MV-4-11 (cell line): ENCODE measurements around the gene ARHGEF18.

ENCODE experiments used
- DNase-seq: peaks from one replicate; lab custom pipeline; 2025; lab: John Stamatoyannopoulos, UW

The ARHGEF18 gene

GRCh38 chr19:7349231-7349591, 474 bp downstream of the ARHGEF18 start:
- DNase-seq: no peak

DNA sequence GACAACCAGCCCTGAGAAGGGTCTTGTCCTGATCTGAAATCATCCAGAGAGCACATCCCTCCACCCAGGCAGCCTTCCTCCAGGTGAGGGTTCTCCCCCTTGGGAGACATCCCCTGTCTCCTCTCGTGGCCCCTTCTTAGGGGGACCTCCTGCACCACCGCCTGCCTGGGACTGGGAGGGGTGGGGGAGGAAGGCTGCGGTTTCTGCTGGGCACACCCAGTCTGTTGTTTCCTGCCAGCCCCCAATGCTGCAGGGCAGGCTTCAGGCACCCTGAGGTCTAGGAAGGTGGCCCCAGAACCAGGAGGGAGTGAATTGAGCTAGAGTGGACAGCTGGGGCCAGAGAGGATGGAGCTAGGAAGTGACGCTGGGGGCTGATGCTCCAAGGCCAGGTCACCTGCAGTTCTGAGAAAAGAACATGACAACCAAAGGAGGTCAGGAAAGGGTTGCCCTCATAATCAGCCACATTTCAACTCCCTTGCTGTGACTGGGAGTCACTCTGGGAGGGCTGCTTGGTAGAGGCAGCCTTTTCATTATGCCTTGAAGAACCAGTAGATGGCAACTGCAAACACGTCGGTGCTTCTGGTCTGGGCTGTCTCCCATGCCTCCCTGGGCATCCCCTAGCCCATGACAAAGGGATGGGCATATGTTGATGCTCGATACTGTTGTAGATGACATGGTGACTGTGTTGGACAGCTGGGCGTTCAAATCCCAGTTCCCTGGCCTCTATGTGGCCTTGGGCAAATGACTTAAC, 1.4 kb downstream of the ARHGEF18 start:
- DNase-seq: peak; percentile 78

DNA sequence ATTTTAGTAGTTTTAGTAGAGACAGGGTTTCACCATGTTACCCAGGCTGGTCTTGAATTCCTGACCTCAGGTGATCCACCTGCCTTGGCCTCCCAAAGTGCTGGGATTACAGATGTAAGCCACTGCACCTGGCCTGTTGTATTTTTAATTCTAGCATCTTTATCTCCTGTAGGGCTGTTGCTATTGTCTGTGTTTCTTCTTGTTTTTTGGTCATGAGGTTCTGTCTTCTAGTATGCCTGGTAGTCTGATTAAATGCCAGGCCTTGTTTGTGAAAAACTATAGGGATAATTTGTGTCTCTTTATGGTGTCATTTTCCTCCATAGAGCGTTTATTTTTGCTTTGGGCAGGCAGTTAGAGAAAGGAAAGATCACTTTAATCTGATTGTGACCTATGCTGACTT, 3.1 kb downstream of the ARHGEF18 start:
- no peak for DNase-seq

DNA sequence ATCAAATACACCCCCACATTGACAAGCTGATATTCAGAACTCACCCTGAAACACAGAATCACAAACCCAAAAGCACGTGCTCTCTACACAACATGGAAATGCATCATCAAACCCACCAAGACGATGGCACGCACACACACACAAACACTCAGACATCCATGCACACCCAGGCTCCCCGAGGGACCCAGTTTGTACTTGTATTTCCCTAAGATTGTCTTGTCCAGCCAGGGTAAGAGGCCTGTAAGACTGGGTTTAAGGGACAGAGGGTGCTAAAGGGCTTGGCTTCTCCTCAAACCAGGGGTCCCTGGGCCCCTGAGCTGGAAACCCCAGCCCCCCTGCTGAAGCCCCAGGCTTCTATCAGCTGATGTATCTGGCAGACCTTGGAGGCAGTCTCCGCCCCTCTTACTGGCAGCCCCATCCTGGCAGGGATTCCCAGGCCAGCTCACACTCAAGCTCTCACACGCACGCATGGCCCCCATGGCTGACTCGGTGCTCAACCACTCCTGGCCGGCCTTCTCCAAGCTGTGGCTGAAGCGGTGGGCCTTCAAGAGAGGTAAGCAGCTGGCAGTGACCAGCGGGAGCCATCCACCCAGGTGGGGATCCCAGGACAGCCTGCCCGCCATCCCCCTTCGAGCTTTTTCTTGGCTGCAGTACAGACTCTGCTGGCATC, 6.5 kb downstream of the ARHGEF18 start:
- DNase-seq: no peak

GRCh38 chr19:7355871-7356270, 7.1 kb downstream of the ARHGEF18 start:
- no peak for DNase-seq

- no peak for DNase-seq
Measured at GRCh38 chr19:7356899-7357627, 8.3 kb downstream of the ARHGEF18 start.

- DNase-seq: no peak
Measured at GRCh38 chr19:7358102-7358597, 9.4 kb downstream of the ARHGEF18 start.

DNA sequence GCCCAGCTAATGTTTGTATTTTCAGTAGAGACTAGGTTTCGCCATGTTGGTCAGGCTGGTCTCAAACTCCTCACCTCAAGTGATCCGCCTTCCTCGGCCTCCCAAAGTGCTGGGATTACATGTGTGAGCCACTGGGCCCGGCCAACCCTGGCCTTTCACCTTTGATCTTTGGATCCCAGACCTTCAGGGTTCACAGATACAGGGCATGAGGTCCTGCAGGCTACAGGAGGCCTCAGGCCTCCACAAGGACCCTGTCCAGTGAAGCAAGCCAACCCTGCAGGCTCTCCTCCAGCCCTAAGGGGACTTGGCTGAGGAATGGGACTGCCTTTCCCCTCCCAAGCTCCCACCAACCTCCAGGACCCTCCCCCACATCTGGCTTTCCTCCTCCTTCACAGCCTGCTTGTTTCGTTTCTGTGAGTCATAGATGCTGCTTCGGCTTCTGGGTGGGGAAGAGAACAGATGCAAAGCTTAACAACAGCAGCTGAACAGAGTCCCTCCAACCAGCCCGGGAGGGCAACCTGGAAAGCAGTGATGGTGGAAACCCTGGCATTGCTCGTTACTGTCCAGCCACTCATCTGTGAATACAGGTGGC, 11.8 kb downstream of the ARHGEF18 start:
- DNase-seq: peak; percentile 77

- DNase-seq: no peak
Measured at GRCh38 chr19:7363225-7363624, 14.5 kb downstream of the ARHGEF18 start.

DNA sequence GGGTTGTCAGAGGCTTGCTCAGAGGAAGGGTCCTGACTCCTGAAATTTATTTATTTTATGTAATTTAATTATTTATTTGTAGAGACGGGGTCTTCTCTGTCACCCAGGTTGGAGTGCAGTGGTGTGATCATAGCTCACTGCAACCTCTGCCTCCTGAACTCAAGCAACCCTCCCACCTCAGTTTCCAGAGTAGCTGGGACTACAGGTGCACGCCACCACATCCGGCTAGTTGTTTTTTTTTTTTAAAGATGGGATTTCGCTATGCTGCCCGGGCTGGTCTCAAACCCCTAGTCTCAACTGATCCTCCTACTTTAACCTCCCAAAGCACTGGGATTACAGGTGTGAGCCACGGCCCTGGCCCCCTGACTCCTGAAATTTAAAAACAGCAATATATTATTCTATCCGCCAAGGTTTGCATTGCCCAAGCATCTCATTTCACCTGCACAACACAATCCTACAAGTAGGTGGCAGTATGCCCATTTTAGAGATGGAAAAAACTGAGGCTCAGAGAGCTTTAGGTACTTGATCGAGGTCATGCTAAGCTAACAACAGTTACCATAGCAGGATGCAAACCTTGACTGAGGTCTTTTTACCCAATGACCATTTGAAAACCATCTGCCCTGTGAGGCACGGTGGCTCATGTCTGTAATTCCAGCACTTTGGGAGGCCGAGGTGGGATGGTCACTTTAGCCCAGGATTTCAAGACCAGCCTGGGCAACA, 18.1 kb downstream of the ARHGEF18 start:
- peak; percentile 75 for DNase-seq

- DNase-seq: no peak
Measured at GRCh38 chr19:7368456-7368855, 19.7 kb downstream of the ARHGEF18 start.

GRCh38 chr19:7368866-7369265, 20.1 kb downstream of the ARHGEF18 start:
- DNase-seq: peak; percentile 93

- DNase-seq: no peak
Measured at GRCh38 chr19:7370546-7370945, 21.8 kb downstream of the ARHGEF18 start.

DNA sequence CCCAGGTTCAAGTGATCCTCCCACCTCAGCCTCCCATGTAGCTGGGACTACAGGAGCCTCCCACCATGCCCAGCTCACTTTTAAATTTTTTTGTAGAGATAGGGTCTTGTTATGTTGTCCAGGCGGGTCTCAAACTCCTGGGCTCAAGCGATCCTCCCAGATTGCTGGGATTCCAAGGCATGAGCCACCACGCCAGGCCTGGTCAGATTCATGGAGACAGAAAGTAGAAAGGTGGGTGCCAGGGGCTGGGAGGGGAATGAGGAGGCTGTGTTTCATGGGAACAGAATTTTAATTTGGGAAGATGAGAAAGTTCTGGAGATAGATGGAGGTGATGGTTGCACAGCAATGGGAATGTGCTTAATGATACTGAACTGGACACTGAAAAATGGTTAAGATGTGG, 22.3 kb downstream of the ARHGEF18 start:
- no peak for DNase-seq

DNA sequence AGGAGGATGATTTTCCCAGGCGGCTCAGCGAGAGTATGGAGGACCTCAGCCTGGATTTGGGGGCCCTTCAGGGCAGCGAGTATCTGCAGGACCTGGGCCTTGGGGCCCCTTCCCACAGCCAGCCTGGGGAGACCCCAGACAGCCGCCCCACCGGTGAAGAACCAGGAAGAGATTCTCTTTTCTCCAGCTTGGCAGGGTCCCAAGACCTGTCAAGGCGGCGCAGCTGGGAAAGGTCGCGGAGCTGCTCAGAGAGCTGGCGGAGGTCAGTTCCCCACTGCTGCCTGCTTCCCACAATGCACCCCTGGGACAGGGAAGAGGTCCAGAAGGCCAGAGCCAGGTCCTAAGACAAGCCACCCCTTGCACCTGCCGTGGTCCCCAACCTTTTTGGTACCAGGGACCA, 24.1 kb downstream of the ARHGEF18 start:
- no peak for DNase-seq

- DNase-seq: peak; percentile 57
Measured at GRCh38 chr19:7373862-7374261, 25.1 kb downstream of the ARHGEF18 start.

DNA sequence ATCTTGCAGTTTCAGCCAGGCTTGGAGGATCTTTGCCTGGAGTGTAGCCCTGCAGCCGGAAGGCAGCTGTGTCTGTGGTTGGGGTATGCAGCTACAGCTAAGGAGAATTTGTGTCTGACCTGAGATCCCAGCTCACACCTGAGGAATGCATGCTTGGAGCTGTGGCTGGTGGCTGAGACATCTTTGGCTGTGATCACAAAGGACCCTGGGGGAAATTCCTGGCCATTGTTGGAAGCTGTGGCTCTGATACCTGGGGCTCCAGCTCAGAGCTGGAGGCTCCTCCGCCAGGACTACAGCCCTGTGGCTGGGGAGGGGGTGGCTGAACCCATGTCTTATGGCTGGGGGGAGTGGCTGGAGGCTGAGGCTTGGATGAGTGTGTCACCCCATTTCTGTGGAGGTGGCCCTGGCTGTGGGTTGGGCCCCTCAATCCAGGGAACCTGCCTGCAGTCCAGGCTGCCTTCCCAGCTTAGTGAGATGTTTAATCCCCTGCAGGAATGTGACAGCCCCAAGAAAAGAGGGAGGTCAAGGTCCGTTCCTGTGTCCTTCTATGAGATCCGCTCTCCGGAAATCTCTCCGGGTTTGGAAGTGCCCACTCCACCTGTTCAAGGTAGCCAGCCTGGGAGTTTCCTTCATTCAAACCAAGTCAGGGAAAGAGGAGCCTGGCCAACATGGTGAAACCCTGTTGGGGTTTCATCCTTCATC, 27.6 kb downstream of the ARHGEF18 start:
- no peak for DNase-seq

DNA sequence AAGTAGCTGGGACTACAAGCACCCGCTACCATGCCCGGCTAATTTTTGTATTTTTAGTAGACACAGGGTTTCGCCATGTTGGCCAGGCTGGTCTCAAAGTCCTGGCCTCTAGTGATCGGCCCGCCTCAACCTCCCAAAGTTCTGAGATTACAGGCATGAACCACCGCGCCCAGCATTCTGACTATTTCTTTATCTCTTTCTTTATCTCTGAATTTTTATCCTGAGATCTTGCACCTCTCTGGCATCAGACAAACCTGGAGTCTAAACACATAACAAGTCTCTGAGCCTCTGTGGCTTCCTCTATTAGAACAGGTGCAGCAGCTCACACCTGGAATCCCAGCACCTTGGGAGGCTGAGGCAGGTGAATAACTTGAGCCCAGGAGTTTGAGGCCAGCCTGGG, 28.5 kb downstream of the ARHGEF18 start:
- no peak for DNase-seq

- DNase-seq: no peak
Measured at GRCh38 chr19:7381073-7381390, 32.3 kb downstream of the ARHGEF18 start.

DNA sequence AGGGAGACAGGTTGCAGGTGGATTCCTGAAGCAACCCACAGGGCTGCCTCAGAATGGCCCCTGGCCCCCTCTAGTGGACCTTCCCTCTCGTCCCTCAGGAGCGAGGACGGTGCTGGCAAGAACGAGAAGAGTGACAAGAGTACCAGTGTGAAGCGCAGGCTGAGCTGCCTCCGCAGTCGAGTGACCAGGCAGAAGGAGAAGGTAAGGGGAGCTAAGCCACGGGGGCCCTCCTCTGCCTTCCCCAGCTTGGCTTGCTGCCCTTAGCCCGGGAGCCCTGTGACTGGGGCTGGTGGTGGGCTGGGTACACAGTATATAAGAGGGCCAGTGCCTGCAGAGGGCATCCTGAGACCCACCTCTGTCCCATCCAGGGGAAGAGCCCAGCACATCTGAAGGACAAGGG, 34.0 kb downstream of the ARHGEF18 start:
- DNase-seq: no peak

- no peak for DNase-seq
Measured at GRCh38 chr19:7383284-7383683, 34.5 kb downstream of the ARHGEF18 start.
